Measurements from ENCODE around the gene TRIM62. TPM values are rescaled to one million over a fixed set of nuclear protein-coding genes. Genes with fewer than 3 reads are reported as not detected.

Gene TRIM62
- total RNA-seq = 2.4 and 11.2 TPM in 2 replicates

DNA sequence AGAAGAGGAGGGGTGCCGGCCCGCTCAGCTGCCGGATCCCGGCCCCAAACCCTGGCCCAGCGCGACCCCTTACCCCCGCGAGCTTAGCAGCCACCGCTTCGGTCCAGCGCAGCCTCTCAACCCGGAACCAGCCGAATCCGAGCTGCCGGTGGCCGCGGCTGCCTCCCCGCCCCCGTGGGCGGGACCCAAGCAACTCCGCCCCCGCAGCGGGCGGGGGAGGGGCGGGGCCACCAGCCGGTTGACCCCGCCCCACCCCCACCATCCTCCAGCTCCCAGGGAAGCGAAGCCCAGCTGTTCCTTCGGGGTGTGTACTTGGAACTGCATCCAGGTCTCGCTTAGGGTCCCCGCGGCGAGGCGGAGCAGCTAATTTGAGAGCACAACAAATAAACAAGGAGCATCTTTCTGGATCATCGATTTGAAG, at the start of gene TRIM62:
Gene TRIM62, minus strand, starts transcription at position 123 of the 421 bp plus-strand sequence. CDS start 611 bp downstream, outside the sequence.

Other genes with a start within 250 kb of the TRIM62 start
- 8.3 and 10.9 TPM in 2 replicates for gene RNF19B, start 217.2 kb downstream of the TRIM62 start, total RNA-seq
- 146 and 152 TPM in 2 replicates for gene AK2, start 145.2 kb downstream of the TRIM62 start, total RNA-seq
- gene AZIN2, start 100.9 kb downstream of the TRIM62 start, total RNA-seq = 0.72 and 6.3 TPM in 2 replicates
- 9.6 and 25.9 TPM in 2 replicates for gene ZNF362, start 74.4 kb upstream of the TRIM62 start, total RNA-seq
- gene A3GALT2, start 139.1 kb upstream of the TRIM62 start, total RNA-seq = not detected in 2 replicates
- 125 and 131 TPM in 2 replicates for gene PHC2, start 249.1 kb upstream of the TRIM62 start, total RNA-seq